Measurements from ENCODE around the gene PEX11A. TPM values are rescaled to one million over a fixed set of nuclear protein-coding genes. Genes with fewer than 3 reads are reported as not detected.
A peak's percentile ranks its signal among the peaks of the same experiment; 100 is the strongest.

Gene PEX11A, protein sequence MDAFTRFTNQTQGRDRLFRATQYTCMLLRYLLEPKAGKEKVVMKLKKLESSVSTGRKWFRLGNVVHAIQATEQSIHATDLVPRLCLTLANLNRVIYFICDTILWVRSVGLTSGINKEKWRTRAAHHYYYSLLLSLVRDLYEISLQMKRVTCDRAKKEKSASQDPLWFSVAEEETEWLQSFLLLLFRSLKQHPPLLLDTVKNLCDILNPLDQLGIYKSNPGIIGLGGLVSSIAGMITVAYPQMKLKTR
- 1 to 10 TPM; 1.7 to 2.8 TPM for total RNA-seq

DNA sequence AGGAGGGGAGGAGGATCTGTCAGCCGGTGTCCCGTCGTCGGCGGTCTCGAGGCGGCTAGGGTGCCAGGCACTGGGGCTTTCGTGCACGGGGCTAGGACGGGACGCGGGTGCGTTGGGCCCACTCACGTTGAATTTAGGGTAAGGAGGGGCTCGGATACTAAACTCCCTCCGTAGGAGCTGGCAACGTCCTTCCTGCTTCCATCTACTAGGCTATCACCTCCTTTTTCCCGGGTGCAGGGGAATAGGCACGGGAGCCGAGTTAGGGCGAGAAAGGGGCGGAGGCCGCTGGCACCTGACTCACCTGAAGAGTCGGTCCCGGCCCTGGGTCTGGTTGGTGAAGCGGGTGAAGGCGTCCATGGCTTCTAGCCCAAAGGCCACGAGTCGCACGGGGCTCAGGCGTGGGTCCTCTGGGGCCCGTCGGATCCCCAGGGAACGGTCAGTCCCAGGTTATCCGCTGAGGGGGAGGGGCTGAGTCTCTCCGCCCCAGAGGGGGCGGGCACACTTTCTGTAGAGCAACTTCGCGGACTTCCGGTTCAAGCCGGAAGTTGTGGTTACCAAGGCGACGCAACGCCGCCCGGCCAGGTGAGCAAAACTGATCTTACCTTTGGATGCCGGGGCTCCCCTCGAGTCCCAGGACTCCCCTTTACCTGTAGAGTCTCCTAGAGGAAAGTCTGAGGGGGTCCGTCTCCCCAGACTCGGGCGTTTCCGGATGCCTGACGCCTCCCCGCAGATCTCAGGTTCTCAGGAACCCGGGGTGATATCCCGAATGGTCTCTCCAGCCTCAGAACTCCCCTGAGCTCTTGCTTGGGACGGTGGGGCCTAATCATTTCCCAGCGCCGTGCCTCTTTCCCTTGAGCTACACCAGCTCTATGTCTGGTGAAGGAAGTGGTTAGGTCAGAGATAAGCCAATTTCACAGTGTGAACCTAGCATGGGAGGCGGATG lies at the start of gene PEX11A, which contains the start of gene WDR93:
Gene PEX11A, minus strand, starts transcription at position 479 of the 943 bp plus-strand sequence. Its CDS starts 122 bp downstream, at position 357.
Gene WDR93, plus strand, starts transcription at position 536 of the 943 bp plus-strand sequence. CDS start 10,936 bp downstream, outside the sequence.
- H3K9me3 Mint-ChIP-seq: no peaks in the 10 kb centered on the region
- peaks cover 5% of the 10 kb centered on the region for H3K27me3 Mint-ChIP-seq
- peak; percentile 83 for DNase-seq
- no peaks in the 10 kb centered on the region for H3K36me3 Mint-ChIP-seq (ENCODE audit: low read depth)
- H3K4me3 Mint-ChIP-seq: peak within 1 kb of the TSS; percentile 80
- peaks cover 22% of the 10 kb centered on the region for H3K4me1 Mint-ChIP-seq
- ChIA-PET POLR2A (no interaction called here), CTCF (interaction anchor here (0.6 to 1.2 kb wide), 3 partner anchors 15 to 462 kb away, joined by 3 read pairs; no protein-coding TSS in a partner anchor)
- H3K27ac Mint-ChIP-seq: peak within 1 kb of the TSS; percentile 84

DNA sequence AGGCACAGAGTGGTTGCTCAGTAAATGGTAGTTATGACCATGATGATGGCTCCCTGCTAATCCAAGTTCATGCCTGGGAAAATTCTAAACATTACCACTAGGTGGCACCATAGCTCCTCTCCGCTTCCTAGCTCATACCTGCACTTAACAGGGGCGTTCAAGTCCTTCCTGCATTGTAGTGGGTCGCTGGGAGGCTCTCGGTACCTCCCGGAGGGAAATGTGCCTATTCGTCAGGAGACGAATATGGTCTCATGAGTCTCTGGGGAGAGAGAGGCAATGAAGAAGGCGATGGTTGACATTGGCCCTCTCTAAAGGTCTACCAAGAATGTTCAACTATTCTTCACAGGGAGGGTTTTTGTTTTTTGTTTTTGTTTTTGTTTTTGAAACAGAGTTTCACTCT lies 49.6 kb upstream of the PEX11A start:
- H3K4me3 Mint-ChIP-seq: no peak overlapping the region
- DNase-seq: peak; percentile 74
- CTCF ChIA-PET: interaction anchor here (0.6 to 2.3 kb wide), 12 partner anchors 9 to 280 kb away, joined by 3 to 11 read pairs (median 4); partner anchors contain the start of gene MESP1
- no peaks in the 10 kb centered on the region for H3K9me3 Mint-ChIP-seq
- POLR2A ChIA-PET: no interaction called here
- H3K36me3 Mint-ChIP-seq (ENCODE audit: low read depth): no peaks in the 10 kb centered on the region
- peaks cover 3% of the 10 kb centered on the region for H3K27me3 Mint-ChIP-seq
- peaks cover 1% of the 10 kb centered on the region for H3K4me1 Mint-ChIP-seq
- no peak overlapping the region for H3K27ac Mint-ChIP-seq

DNA sequence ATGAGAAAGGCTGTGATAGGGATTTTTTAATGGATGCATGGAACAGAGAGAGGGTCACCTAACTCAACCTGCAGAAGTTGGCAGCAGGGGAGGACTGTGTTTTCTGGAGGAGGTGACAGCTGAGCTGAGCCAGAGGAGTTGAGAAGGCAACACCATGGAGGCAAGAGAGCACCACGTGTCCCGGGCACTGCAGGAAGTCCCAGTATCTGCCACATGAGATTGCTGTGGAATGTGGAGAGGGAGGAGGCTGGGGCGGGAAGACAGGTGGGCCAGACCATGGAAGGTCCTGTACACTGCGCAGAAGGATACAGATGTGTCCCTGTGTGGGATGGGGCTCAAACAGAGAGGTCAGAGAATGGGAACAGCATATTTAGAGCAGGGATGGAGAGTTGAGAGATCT lies 45.2 kb upstream of the PEX11A start:
- Mint-ChIP-seq H3K4me3 (no peak overlapping the region), H3K36me3 (ENCODE audit: low read depth) (no peaks in the 10 kb centered on the region), H3K27me3 (peaks cover 12% of the 10 kb centered on the region), H3K9me3 (no peaks in the 10 kb centered on the region), H3K4me1 (peaks cover 1% of the 10 kb centered on the region), H3K27ac (no peak overlapping the region)
- ChIA-PET POLR2A (no interaction called here), CTCF (interaction anchor here (1.5 kb wide), 1 partner anchor 330 kb away, joined by 5 read pairs; no protein-coding TSS in a partner anchor)
- DNase-seq: no peak

DNA sequence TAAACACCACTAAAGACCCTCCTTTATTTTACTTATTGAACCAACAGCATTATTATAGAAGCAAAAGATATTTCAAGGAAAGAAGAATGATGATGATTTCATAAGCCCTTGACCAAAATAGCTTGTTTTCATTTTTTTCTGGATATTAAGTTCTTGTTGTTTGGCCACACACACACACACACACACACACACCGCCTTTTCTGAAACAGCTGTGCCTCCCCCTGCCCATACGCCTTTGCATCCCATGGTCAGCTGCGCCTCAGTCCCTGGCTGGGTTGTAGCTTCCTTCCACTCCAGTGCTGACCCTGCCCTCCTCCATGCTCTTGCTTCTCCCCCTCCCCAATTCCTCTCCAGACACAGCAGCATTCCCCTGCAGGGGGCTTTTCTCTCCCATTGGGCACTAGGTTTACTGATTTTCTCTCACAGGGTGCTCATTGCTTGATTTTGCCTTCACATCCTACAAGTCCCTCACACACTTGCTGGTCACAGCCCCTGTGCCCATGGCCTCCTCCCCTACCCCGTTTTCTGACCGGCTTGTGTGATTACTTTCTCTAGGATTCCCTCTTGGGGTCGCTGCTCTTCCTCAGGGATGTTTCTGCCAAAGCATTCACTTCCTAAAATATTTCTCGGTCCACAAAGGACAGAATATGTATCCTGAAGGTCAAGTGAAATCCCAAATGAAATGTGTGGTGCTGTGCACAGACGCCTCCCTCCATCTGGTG lies 42.1 kb upstream of the PEX11A start:
- H3K4me3 Mint-ChIP-seq: no peak overlapping the region

DNA sequence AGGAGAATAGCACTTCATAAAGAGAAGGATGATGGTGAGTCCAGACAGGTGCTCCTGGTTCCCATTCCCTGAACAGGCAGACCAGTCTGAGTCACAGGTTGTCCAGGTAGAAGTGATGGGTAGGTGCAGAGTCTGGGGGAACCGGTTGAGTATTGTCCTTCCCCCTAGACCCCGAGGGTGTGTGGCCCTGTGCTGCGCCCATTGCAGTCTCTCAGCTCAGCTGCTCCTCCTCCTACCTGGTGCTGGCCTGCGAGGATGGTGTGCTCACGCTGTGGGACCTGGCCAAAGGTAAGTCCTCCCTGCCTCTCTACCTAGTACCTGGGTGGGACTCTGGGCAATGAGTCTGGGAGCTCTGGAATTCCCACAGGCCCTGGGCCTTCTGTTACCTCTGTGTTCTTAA lies 40.7 kb upstream of the PEX11A start:
- no peaks in the 10 kb centered on the region for H3K9me3 Mint-ChIP-seq
- no peak overlapping the region for H3K27ac Mint-ChIP-seq
- ChIA-PET CTCF (interaction anchor here (1.2 kb wide), 1 partner anchor 9 kb away, joined by 3 read pairs; no protein-coding TSS in a partner anchor), POLR2A (no interaction called here)
- no peaks in the 10 kb centered on the region for H3K4me1 Mint-ChIP-seq
- peaks cover 12% of the 10 kb centered on the region for H3K27me3 Mint-ChIP-seq
- H3K4me3 Mint-ChIP-seq: no peak overlapping the region
- H3K36me3 Mint-ChIP-seq (ENCODE audit: low read depth): no peaks in the 10 kb centered on the region
- DNase-seq: no peak

More for the DNA sequence above, 42.1 kb upstream of the PEX11A start:
- no peak overlapping the region for H3K27ac Mint-ChIP-seq
- H3K4me1 Mint-ChIP-seq: no peaks in the 10 kb centered on the region
- ChIA-PET CTCF (interaction anchor here (0.8 to 1.3 kb wide), 3 partner anchors 17 to 29 kb away, joined by 3 to 4 read pairs (median 3); partner anchors contain the start of gene MESP1), POLR2A (no interaction called here)
- no peaks in the 10 kb centered on the region for H3K9me3 Mint-ChIP-seq
- no peak for DNase-seq
- no peaks in the 10 kb centered on the region for H3K36me3 Mint-ChIP-seq (ENCODE audit: low read depth)
- H3K27me3 Mint-ChIP-seq: peaks cover 12% of the 10 kb centered on the region

DNA sequence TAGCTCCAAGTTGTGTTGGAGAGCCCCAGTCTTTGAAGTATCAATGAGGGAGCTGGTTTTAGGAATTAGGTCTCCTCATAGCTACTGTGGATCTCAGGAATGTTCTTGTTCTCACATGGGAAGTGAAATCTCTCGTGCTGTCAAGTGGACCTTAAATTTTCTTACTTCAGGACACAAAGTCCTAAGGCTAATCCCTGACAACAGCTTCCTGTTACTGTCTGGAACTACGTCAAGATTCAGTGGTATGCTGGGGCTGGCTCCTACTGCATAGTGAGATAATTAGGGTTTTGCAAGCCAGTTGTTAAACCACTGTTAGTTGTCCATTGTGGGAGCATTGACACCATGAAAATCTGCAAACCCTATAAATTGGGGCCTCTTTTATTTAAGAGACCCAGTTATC lies 37.7 kb upstream of the PEX11A start:
- H3K27ac Mint-ChIP-seq: no peak overlapping the region
- no peak overlapping the region for H3K4me3 Mint-ChIP-seq
- H3K9me3 Mint-ChIP-seq: peaks cover 2% of the 10 kb centered on the region
- ChIA-PET POLR2A (no interaction called here), CTCF (interaction anchor here (1.9 to 2.0 kb wide), 2 partner anchors 10 to 100 kb away, joined by 3 to 10 read pairs; no protein-coding TSS in a partner anchor)
- no peak for DNase-seq
- H3K36me3 Mint-ChIP-seq (ENCODE audit: low read depth): no peaks in the 10 kb centered on the region
- peaks cover 6% of the 10 kb centered on the region for H3K27me3 Mint-ChIP-seq
- H3K4me1 Mint-ChIP-seq: no peaks in the 10 kb centered on the region

DNA sequence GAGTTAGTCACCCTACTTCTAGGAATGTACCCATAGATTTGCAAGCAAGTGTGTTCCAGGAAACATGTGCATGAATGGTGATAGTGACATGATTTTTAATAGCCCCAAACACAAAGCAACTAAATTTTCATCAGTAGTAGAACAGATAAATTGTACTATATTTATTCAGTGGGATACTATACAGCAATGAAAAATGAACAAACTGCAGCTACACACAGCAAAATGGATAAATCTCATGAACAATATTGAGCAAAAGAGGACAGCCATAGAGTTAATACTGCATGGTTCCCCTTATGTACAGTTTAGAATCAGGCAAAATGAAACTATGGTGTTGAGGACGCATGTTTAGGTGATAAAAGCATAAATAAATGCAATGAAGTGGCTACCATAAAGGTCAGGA lies 34.5 kb upstream of the PEX11A start:
- POLR2A ChIA-PET: no interaction called here
- no peaks in the 10 kb centered on the region for H3K36me3 Mint-ChIP-seq (ENCODE audit: low read depth)

DNA sequence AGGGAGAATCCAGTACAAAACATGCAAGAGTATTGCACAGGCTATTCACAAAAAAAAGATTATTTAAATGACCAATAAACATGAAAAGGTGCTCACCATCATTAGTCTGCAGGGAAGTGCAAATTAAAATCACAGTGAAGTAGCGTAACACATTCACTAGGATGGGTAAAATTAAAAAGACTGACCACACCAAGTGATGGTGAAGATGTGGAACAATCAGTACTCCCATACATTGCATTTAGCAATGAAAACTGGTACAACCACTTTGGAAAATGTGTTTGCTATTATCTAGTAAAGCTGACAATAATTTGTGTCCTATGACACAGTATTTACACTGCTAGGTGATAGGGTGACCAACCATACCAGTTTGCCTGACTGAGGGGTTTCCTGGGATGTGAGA lies 34.1 kb upstream of the PEX11A start:
- Mint-ChIP-seq H3K4me1 (no peaks in the 10 kb centered on the region), H3K27me3 (peaks cover 12% of the 10 kb centered on the region), H3K27ac (no peak overlapping the region), H3K4me3 (no peak overlapping the region), H3K9me3 (peaks cover 2% of the 10 kb centered on the region), H3K36me3 (ENCODE audit: low read depth) (no peaks in the 10 kb centered on the region)
- ChIA-PET POLR2A (no interaction called here), CTCF (interaction anchor here (1.2 kb wide), 1 partner anchor 12 kb away, joined by 3 read pairs; no protein-coding TSS in a partner anchor)
- DNase-seq: no peak

More for the DNA sequence above, 34.5 kb upstream of the PEX11A start:
- no peak overlapping the region for H3K4me3 Mint-ChIP-seq
- CTCF ChIA-PET: interaction anchor here (1.2 kb wide), 1 partner anchor 12 kb away, joined by 3 read pairs; no protein-coding TSS in a partner anchor
- no peak overlapping the region for H3K27ac Mint-ChIP-seq
- H3K27me3 Mint-ChIP-seq: peaks cover 12% of the 10 kb centered on the region
- no peaks in the 10 kb centered on the region for H3K4me1 Mint-ChIP-seq
- DNase-seq: no peak
- peaks cover 2% of the 10 kb centered on the region for H3K9me3 Mint-ChIP-seq

DNA sequence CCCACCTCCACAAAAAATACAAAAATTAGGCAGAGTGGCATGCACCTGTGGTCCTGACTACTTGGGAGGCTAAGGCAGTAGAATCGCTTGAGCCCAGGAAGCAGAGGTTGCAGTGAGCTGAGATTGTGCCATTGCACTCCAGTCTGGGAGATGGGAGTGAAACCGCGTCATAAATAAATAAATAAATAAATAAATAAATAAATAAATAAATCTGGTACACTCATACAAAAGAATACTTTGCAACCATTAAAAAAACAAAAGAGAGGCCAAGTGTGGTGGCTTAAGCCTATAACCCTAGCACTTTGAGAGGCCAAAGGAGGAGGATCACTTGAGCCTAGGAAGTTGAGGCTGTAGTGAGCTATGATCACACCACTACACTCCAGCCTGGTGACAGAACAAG lies 32.5 kb upstream of the PEX11A start:
- Mint-ChIP-seq H3K27me3 (peaks cover 15% of the 10 kb centered on the region), H3K4me3 (no peak overlapping the region), H3K9me3 (peaks cover 2% of the 10 kb centered on the region), H3K36me3 (ENCODE audit: low read depth) (no peaks in the 10 kb centered on the region), H3K4me1 (no peaks in the 10 kb centered on the region), H3K27ac (no peak overlapping the region)
- ChIA-PET CTCF (interaction anchor here (0.6 to 1.5 kb wide), 3 partner anchors 17 to 48 kb away, joined by 3 read pairs; no protein-coding TSS in a partner anchor), POLR2A (no interaction called here)
- no peak for DNase-seq

DNA sequence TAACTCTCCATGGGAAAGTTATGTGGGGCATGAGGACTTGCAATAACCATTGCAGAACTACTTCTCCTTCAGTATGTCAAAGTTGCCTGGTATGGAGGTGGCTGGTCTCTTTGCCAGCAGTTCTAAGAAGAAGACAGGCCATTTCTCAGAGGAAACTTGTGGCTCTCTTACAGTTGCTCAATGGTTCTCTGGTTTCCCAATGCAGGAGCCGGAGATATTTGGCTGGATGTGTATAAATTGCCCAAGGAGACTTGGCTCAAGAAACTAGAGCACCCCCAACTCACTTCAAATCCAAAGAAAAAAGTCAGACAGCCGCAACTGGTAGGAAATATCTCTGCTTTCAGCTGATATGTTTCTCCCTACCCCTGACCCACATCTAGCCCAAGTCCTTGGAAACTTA lies 24.2 kb upstream of the PEX11A start:
- H3K9me3 Mint-ChIP-seq: no peaks in the 10 kb centered on the region
- no peaks in the 10 kb centered on the region for H3K36me3 Mint-ChIP-seq (ENCODE audit: low read depth)
- H3K27ac Mint-ChIP-seq: no peak overlapping the region
- H3K27me3 Mint-ChIP-seq: peaks cover 17% of the 10 kb centered on the region
- no peak overlapping the region for H3K4me3 Mint-ChIP-seq
- ChIA-PET CTCF (interaction anchor here (0.6 kb wide), 1 partner anchor 1335 kb away, joined by 4 read pairs; no protein-coding TSS in a partner anchor), POLR2A (no interaction called here)
- H3K4me1 Mint-ChIP-seq: no peaks in the 10 kb centered on the region
- no peak for DNase-seq

DNA sequence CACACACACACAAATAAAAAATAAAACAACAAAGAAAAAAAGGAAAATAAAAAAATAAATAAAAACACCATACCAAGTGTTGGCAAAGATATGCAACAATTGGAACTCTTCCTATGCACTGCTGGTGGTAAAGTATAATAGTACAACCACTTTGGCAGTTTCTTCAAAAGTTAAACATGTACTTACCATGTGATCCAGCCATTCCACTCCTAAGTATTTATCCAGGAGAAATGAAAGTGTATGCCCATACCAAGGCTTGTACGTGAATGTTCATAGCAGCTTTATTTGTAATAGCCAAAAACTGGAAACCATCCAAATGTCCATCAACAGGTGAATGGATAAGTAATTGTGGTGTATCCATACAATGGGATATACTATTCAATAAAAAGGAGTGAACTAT lies 17.0 kb upstream of the PEX11A start:
- DNase-seq: no peak
- no peaks in the 10 kb centered on the region for H3K9me3 Mint-ChIP-seq
- no peaks in the 10 kb centered on the region for H3K36me3 Mint-ChIP-seq (ENCODE audit: low read depth)
- ChIA-PET POLR2A (no interaction called here), CTCF (interaction anchor here (0.7 kb wide), 1 partner anchor 50 kb away, joined by 3 read pairs; no protein-coding TSS in a partner anchor)
- peaks cover 33% of the 10 kb centered on the region for H3K27me3 Mint-ChIP-seq
- H3K27ac Mint-ChIP-seq: no peak overlapping the region
- no peaks in the 10 kb centered on the region for H3K4me1 Mint-ChIP-seq
- no peak overlapping the region for H3K4me3 Mint-ChIP-seq

DNA sequence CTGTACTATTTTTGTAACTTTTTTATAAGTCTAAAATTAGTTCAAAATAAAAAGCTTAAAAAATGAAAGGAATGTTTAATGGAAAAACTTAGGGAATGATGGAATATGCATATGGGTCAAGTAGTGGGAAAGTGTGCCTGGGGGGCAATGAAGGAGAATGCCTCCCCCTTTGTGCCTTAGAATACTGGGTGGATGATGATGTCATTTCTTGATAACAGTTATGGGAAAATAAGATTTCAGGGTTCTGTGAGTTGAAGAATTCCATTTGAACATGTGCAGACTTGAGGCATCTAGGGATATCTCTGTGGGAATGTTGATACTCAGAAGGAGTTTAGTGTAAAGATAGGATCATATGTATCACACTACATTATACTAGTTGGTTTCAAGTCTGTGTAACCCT lies 13.9 kb upstream of the PEX11A start:
- POLR2A ChIA-PET: no interaction called here
- Mint-ChIP-seq H3K27me3 (peaks cover 36% of the 10 kb centered on the region), H3K4me3 (no peak overlapping the region), H3K9me3 (no peaks in the 10 kb centered on the region), H3K36me3 (ENCODE audit: low read depth) (no peaks in the 10 kb centered on the region), H3K4me1 (no peaks in the 10 kb centered on the region), H3K27ac (no peak overlapping the region)
- DNase-seq: no peak
- CTCF ChIA-PET: no interaction called here
